Upper lobe of left lung (tissue), 4 donors: ENCODE results near the gene NXF2.
"Not testable (repeated sequence)": the region's sequence is repeated elsewhere in the genome, so short reads cannot be mapped to it uniquely, and the experiment has no call there.

Experiments used
- CTCF ChIP-seq, 6 experiments: fragments of 450-650 bp in 4 of 6; fragments of 200-600 bp in 2 of 6; sonication (generic) in 2 of 6; IDR thresholded peaks; one replicate each; pipeline ENCODE4 v1.5.1; 2016 to 2019; ENCODE audit warnings: antibody characterized with exemption in 6 of 6
- EP300 ChIP-seq, 4 donors: sonication (generic); formaldehyde crosslinking; IDR thresholded peaks; one replicate each; pipeline ENCODE4 v1.5.1; 2017; ENCODE audit warnings: antibody characterized with exemption in 4 of 4, control low read depth in 2 of 4

- not testable (repeated sequence) for TF ChIP-seq CTCF, EP300 (IDR thresholded peaks at IDR 0.05)
Measured at GRCh38 chrX:102207940-102208339, 39.0 kb upstream of the NXF2 start.
